Sigmoid colon (tissue), 7 donors: ENCODE data around the gene PABPN1. TPM values are rescaled to one million over a fixed set of nuclear protein-coding genes. Genes with fewer than 3 reads are reported as not detected.

ENCODE experiments used
- DNase-seq: peaks from one replicate; pipeline ENCODE4 v3.0.0-alpha.2; 2019
- H3K27ac ChIP-seq, 4 donors: fragments of 200-600 bp; sonication (generic); one replicate each; pipeline ENCODE4 v1.5.1; 2016 to 2019; ENCODE audit warnings: mild to moderate bottlenecking in 1 of 4
- H3K27me3 ChIP-seq, 3 donors: fragments of 200-600 bp; sonication (generic); one replicate each; pipeline ENCODE4 v1.5.1; 2019; ENCODE audit warnings: mild to moderate bottlenecking in 1 of 3
- H3K36me3 ChIP-seq, 4 donors: fragments of 200-600 bp; sonication (generic); one replicate each; pipeline ENCODE4 v1.5.1; 2016 to 2019
- H3K4me1 ChIP-seq, 4 donors: fragments of 200-600 bp; sonication (generic); one replicate each; pipeline ENCODE4 v1.5.1; 2017 to 2019
- H3K4me3 ChIP-seq, 4 donors: fragments of 200-600 bp; sonication (generic); one replicate each; pipeline ENCODE4 v1.5.1; 2017 to 2019; ENCODE audit warnings: mild to moderate bottlenecking in 2 of 4, moderate library complexity in 1 of 4
- H3K9me3 ChIP-seq, 4 donors: fragments of 200-600 bp in 3 of 4; sonication (generic) in 3 of 4; one replicate each; pipeline versions ENCODE4 v1.5.1 to v1.6.1; 2013 to 2019
- EP300 ChIP-seq, 4 donors: sonication (generic); formaldehyde crosslinking; IDR thresholded peaks; one replicate each; pipeline ENCODE4 v1.6.1; 2017; ENCODE audit warnings: antibody characterized with exemption in 4 of 4
- POLR2A ChIP-seq, 2 donors: fragments of 450-650 bp; IDR thresholded peaks; one replicate each; pipeline ENCODE4 v1.6.1; 2016; ENCODE audit warnings: antibody characterized with exemption in 2 of 2, mild to moderate bottlenecking in 2 of 2, moderate library complexity in 2 of 2
- POLR2AphosphoS5 ChIP-seq, 4 donors: sonication (generic); formaldehyde crosslinking; IDR thresholded peaks; one replicate each; pipeline ENCODE4 v1.6.1; 2017; ENCODE audit warnings: antibody characterized with exemption in 4 of 4
- WGBS, 2 donors: extraction: QIAGEN DNeasy Blood & Tissue Kit; methylation state at CpG; one replicate each; pipeline ENCODE4 v1.1.7; 2013; 5-methylcytosine and 5-hydroxymethylcytosine counted together
- intact Hi-C: fragments of 100-400 bp; cut with DNase I; formaldehyde crosslinking; loops from one replicate; pipeline ENCODE4 v1.15.1; 2023
- polyA plus RNA-seq, 3 donors: library from polyadenylated mRNA; stranded (reverse); fragments of 200-250 nt; gene quantifications; one replicate each; pipeline ENCODE4 v1.2.3, GENCODE V29; 2013
- total RNA-seq, 4 donors: library from RNA; depleted of rRNA; stranded (reverse); fragments of >200 nt; gene quantifications; one replicate each; pipeline ENCODE4 v1.1.0, GENCODE V29; 2016
- TF ChIP-seq, protein P1 (sequence below), 4 experiments: fragments of 450-650 bp in 3 of 4; fragments of 200-600 bp in 1 of 4; IDR thresholded peaks; one replicate each; pipeline ENCODE4 v1.5.1; 2016 to 2019; ENCODE audit warnings: antibody characterized with exemption in 4 of 4, mild to moderate bottlenecking in 3 of 4, moderate library complexity in 2 of 4
- donor health status: healthy with polysubstance abuse.
- donor health status: Bipolar disorder and iron deficiency.
- donor health status: healthy.

Gene PABPN1
- total and polyA plus RNA-seq, 7 donors = 38.3 to 137 (median 69.1) TPM

DNA sequence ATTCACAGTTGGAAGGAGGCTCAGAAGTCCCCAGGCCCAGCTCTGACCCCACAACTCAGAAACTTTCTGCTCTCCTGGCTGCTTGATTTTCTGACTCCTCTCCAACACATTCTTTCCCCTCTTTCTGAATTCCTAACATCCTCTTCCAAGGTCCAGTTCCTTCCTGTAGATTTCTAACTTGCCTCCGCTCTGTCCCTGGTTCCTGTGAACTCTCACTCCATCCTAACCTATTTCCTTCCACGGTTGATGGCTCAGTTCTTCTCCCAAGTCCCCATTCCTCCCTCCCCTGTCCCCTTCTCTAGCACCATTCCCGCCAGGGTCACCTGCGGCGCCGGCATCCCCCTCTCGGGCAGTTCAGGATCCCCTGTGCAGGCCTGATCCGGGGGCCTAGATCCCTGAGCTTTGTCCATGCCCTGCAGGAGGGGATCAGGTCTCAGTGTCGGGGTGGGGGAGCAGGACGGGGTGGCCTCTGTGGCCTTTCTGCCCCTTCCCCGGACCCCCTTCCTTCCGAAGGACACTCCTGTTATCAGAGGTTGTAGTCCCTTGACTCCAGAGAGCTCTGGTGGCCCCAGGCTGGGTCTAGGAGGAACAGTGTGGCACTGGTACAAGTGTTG, 37.4 kb downstream of the PABPN1 start:
- WGBS, 2 donors = 89 to 92% methylated on average over 12 of the region's 12 CpGs

DNA sequence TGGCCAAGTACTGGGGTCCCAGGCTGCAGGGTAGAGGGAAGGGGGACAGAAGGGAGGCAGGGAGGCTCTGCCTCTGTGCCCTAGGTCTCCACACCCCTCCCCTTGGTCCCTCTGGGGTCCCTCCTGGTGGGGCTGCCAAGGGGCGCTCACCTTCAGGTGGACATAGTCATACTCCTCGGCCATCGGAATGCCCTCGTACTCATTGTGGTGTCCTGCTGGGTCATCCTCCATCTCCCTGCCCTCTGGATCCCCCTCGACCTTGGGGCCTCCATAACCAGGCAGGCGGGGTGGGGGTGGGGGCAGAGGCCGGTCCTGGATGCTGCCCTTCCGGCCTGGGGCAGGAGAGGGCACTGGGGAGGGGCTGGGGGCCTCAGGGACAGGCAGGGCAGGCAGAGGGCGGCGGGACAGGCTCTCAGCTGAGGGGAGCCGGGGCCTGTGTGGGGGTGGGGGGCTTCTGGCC, 37.9 kb downstream of the PABPN1 start:
- H3K4me3 ChIP-seq = no peak overlapping the region
- DNase-seq = no peak
- intact Hi-C loops = no loop called here
- H3K4me1 ChIP-seq = peaks cover 0 to 46% (median 17%) of the 10 kb centered on the region in 4 donors
- H3K27me3 ChIP-seq = no peaks in the 10 kb centered on the region
- H3K36me3 ChIP-seq = peaks cover 4 to 35% (median 11%) of the 10 kb centered on the region in 4 donors
- no peaks in the 10 kb centered on the region for H3K9me3 ChIP-seq
- TF ChIP-seq, protein P1, sequence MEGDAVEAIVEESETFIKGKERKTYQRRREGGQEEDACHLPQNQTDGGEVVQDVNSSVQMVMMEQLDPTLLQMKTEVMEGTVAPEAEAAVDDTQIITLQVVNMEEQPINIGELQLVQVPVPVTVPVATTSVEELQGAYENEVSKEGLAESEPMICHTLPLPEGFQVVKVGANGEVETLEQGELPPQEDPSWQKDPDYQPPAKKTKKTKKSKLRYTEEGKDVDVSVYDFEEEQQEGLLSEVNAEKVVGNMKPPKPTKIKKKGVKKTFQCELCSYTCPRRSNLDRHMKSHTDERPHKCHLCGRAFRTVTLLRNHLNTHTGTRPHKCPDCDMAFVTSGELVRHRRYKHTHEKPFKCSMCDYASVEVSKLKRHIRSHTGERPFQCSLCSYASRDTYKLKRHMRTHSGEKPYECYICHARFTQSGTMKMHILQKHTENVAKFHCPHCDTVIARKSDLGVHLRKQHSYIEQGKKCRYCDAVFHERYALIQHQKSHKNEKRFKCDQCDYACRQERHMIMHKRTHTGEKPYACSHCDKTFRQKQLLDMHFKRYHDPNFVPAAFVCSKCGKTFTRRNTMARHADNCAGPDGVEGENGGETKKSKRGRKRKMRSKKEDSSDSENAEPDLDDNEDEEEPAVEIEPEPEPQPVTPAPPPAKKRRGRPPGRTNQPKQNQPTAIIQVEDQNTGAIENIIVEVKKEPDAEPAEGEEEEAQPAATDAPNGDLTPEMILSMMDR (IDR thresholded peaks at IDR 0.05) = no peak
- no peak for TF ChIP-seq POLR2AphosphoS5 (IDR thresholded peaks at IDR 0.05)
- TF ChIP-seq POLR2A (IDR thresholded peaks at IDR 0.05) = no peak
- TF ChIP-seq EP300 (IDR thresholded peaks at IDR 0.05) = no peak
- 72 to 83% methylated on average over 11 of the region's 11 CpGs for WGBS, 2 donors
- peak overlapping the region in 1 of 4 donors; percentile 13 for H3K27ac ChIP-seq

More for the DNA sequence above, 37.4 kb downstream of the PABPN1 start:
- Histone ChIP-seq H3K4me1 (peaks cover 0 to 40% (median 12%) of the 10 kb centered on the region in 4 donors), H3K36me3 (peaks cover 4 to 35% (median 11%) of the 10 kb centered on the region in 4 donors), H3K27ac (peak overlapping the region in 1 of 4 donors; percentile 17), H3K27me3 (no peaks in the 10 kb centered on the region), H3K9me3 (no peaks in the 10 kb centered on the region), H3K4me3 (no peak overlapping the region)
- TF ChIP-seq POLR2A (IDR thresholded peaks at IDR 0.05) = no peak
- TF ChIP-seq, protein P1 (IDR thresholded peaks at IDR 0.05) = no peak
- TF ChIP-seq POLR2AphosphoS5 (IDR thresholded peaks at IDR 0.05) = no peak
- no peak for TF ChIP-seq EP300 (IDR thresholded peaks at IDR 0.05)
- intact Hi-C loops = no loop called here
- no peak for DNase-seq

DNA sequence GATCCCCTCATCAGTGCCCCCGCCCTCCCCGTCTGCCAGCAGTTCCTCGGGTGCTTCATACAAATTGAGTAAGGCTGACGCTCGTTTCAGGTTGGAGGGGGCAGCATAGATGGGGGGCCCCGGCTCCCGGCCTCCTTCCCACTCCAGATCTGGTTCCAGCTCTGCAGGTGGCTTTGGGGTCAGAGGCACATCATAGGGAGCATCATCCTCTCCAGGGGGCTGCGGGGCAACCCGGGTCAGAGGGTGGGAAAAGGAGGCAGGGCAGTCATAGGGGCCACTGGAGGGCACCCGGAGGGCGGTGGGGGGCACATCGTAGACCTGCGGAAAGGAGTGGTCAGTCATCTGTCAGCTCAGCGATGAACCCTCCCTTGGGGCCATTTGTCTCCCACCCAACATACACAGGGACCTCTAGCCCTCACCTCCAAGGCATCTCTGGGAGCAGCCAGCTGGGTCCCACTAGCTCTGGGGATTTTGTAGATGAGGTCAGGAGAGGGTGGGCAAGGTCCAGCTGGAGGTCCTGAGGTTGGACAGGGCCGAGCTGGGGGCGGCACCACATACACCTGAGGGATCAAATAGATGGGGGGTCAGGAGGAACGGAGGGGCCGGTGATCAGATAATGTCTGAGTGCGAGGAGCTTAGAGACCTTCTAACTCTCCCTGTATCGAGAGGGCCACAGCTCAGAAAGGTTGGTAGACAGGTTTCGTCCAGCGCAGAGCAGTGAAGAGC, 38.6 kb downstream of the PABPN1 start:
- Histone ChIP-seq H3K36me3 (peaks cover 4 to 35% (median 11%) of the 10 kb centered on the region in 4 donors), H3K4me1 (peaks cover 0 to 52% (median 23%) of the 10 kb centered on the region in 4 donors), H3K4me3 (no peak overlapping the region), H3K9me3 (no peaks in the 10 kb centered on the region), H3K27ac (peak overlapping the region in 3 of 4 donors; percentile 34 to 39 (median 36)), H3K27me3 (no peaks in the 10 kb centered on the region)
- WGBS, 2 donors = 84 to 91% methylated on average over 22 of the region's 22 CpGs
- TF ChIP-seq POLR2A (IDR thresholded peaks at IDR 0.05) (no peak), EP300 (IDR thresholded peaks at IDR 0.05) (no peak), POLR2AphosphoS5 (IDR thresholded peaks at IDR 0.05) (no peak)
- TF ChIP-seq, protein P1 (IDR thresholded peaks at IDR 0.05) = no peak
- intact Hi-C loops = no loop called here
- DNase-seq = no peak

DNA sequence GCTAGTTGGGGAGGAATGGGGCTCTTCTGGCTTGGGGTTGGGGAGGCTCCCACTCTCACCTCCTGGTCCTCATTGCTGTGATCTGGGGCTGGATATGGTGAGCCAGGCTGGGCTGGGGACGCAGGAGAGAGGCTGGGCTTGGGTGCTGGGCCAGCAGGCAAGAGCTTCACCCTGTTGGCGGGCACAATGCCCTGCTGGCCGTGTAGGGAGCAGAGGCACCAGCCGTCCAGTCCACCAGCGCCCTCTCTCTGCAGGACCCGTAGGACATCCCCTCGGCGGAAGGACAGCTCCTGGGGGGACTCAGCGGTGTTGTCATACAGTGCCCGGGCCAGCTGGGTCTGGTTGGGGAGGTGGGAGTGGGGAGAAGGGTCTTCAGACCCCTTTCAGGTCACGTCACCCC, 39.2 kb downstream of the PABPN1 start:
- Histone ChIP-seq H3K4me1 (peaks cover 0 to 59% (median 27%) of the 10 kb centered on the region in 4 donors), H3K27ac (peak overlapping the region; percentile 10 to 39 (median 35)), H3K9me3 (no peaks in the 10 kb centered on the region), H3K36me3 (peaks cover 4 to 35% (median 11%) of the 10 kb centered on the region in 4 donors), H3K4me3 (no peak overlapping the region), H3K27me3 (no peaks in the 10 kb centered on the region)
- intact Hi-C loops = no loop called here
- TF ChIP-seq, protein P1 (IDR thresholded peaks at IDR 0.05) = no peak
- TF ChIP-seq POLR2A (IDR thresholded peaks at IDR 0.05) = no peak
- TF ChIP-seq EP300 (IDR thresholded peaks at IDR 0.05) = no peak
- no peak for TF ChIP-seq POLR2AphosphoS5 (IDR thresholded peaks at IDR 0.05)
- no peak for DNase-seq
- 71 to 81% methylated on average over 11 of the region's 11 CpGs for WGBS, 2 donors
